Liver (tissue), 3 donors: ENCODE measurements around the gene LDAH.

Experiments used
- EGR1 ChIP-seq, 2 donors: IDR thresholded peaks; 2 replicates each; pipeline ENCODE4 v1.6.1; 2016 to 2018; ENCODE audit warnings: antibody characterized with exemption in 2 of 2, low read depth in 2 of 2
- FOXA1 ChIP-seq: IDR thresholded peaks from 2 replicates; pipeline ENCODE4 v1.6.1; 2016; ENCODE audit warnings: antibody characterized with exemption
- GABPA ChIP-seq, 2 donors: IDR thresholded peaks in 1 of 2; conservative IDR thresholded peaks in 1 of 2; 2 replicates each; pipeline ENCODE4 v1.6.1; 2016; ENCODE audit warnings: antibody characterized with exemption in 2 of 2, mild to moderate bottlenecking in 1 of 2, moderate library complexity in 1 of 2
- HNF4A ChIP-seq, 2 donors: conservative IDR thresholded peaks; 2 replicates each; pipeline ENCODE4 v1.6.1; 2016; ENCODE audit warnings: antibody characterized with exemption in 2 of 2, mild to moderate bottlenecking in 2 of 2
- YY1 ChIP-seq: IDR thresholded peaks from 2 replicates; pipeline ENCODE4 v1.6.1; 2016; ENCODE audit warnings: antibody characterized with exemption, mild to moderate bottlenecking
- TF ChIP-seq, protein P1 (sequence below): fragments of 150-350 bp; IDR thresholded peaks from 2 replicates; pipeline ENCODE4 v1.5.1; 2017; ENCODE audit warnings: improper control_type of control experiment, low read depth, low read length; ENCODE audit not compliant: missing input control
- TF ChIP-seq, protein P2 (sequence below): IDR thresholded peaks from 2 replicates; pipeline ENCODE4 v1.6.1; 2016; ENCODE audit warnings: antibody characterized with exemption, mild to moderate bottlenecking
- TF ChIP-seq, protein P3 (sequence below): IDR thresholded peaks from 2 replicates; pipeline ENCODE4 v1.6.1; 2016; ENCODE audit warnings: antibody characterized with exemption
- TF ChIP-seq, protein P4 (sequence below): IDR thresholded peaks from 2 replicates; pipeline ENCODE4 v1.6.1; 2016; ENCODE audit warnings: antibody characterized with exemption
- donor health status: healthy.
- donor health status: healthy.

DNA sequence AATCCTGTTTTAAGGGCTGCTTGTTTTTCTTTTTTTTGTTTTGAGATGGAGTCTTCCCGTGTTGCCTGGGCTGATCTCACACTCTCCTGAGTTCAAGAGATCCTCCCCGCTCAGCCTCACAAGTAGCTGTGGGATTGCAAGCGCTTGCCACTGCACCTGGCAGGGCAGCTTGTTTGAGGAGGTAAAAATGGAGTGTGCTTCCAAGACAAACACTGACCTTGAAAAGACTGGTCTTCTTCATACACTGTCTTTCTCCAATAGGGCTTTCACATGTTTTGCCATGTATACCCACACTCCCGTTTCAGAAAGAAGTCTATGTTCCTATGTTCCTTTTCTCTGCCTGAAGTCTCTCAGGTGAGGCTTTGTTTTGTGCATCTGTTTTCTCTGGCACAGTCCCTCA, 32.6 kb upstream of the LDAH start:
- TF ChIP-seq, protein P1, sequence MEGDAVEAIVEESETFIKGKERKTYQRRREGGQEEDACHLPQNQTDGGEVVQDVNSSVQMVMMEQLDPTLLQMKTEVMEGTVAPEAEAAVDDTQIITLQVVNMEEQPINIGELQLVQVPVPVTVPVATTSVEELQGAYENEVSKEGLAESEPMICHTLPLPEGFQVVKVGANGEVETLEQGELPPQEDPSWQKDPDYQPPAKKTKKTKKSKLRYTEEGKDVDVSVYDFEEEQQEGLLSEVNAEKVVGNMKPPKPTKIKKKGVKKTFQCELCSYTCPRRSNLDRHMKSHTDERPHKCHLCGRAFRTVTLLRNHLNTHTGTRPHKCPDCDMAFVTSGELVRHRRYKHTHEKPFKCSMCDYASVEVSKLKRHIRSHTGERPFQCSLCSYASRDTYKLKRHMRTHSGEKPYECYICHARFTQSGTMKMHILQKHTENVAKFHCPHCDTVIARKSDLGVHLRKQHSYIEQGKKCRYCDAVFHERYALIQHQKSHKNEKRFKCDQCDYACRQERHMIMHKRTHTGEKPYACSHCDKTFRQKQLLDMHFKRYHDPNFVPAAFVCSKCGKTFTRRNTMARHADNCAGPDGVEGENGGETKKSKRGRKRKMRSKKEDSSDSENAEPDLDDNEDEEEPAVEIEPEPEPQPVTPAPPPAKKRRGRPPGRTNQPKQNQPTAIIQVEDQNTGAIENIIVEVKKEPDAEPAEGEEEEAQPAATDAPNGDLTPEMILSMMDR = no peak
- TF ChIP-seq FOXA1 = no peak
- TF ChIP-seq, protein P2, sequence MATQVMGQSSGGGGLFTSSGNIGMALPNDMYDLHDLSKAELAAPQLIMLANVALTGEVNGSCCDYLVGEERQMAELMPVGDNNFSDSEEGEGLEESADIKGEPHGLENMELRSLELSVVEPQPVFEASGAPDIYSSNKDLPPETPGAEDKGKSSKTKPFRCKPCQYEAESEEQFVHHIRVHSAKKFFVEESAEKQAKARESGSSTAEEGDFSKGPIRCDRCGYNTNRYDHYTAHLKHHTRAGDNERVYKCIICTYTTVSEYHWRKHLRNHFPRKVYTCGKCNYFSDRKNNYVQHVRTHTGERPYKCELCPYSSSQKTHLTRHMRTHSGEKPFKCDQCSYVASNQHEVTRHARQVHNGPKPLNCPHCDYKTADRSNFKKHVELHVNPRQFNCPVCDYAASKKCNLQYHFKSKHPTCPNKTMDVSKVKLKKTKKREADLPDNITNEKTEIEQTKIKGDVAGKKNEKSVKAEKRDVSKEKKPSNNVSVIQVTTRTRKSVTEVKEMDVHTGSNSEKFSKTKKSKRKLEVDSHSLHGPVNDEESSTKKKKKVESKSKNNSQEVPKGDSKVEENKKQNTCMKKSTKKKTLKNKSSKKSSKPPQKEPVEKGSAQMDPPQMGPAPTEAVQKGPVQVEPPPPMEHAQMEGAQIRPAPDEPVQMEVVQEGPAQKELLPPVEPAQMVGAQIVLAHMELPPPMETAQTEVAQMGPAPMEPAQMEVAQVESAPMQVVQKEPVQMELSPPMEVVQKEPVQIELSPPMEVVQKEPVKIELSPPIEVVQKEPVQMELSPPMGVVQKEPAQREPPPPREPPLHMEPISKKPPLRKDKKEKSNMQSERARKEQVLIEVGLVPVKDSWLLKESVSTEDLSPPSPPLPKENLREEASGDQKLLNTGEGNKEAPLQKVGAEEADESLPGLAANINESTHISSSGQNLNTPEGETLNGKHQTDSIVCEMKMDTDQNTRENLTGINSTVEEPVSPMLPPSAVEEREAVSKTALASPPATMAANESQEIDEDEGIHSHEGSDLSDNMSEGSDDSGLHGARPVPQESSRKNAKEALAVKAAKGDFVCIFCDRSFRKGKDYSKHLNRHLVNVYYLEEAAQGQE = no peak
- no peak for TF ChIP-seq YY1
- TF ChIP-seq EGR1 (IDR thresholded peaks at IDR 0.05; ENCODE audit: low read depth in 2 of 2) = no peak
- TF ChIP-seq, protein P3, sequence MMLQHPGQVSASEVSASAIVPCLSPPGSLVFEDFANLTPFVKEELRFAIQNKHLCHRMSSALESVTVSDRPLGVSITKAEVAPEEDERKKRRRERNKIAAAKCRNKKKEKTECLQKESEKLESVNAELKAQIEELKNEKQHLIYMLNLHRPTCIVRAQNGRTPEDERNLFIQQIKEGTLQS = no peak
- TF ChIP-seq HNF4A (conservative IDR thresholded peaks at IDR 0.05) = no peak
- TF ChIP-seq, protein P4, sequence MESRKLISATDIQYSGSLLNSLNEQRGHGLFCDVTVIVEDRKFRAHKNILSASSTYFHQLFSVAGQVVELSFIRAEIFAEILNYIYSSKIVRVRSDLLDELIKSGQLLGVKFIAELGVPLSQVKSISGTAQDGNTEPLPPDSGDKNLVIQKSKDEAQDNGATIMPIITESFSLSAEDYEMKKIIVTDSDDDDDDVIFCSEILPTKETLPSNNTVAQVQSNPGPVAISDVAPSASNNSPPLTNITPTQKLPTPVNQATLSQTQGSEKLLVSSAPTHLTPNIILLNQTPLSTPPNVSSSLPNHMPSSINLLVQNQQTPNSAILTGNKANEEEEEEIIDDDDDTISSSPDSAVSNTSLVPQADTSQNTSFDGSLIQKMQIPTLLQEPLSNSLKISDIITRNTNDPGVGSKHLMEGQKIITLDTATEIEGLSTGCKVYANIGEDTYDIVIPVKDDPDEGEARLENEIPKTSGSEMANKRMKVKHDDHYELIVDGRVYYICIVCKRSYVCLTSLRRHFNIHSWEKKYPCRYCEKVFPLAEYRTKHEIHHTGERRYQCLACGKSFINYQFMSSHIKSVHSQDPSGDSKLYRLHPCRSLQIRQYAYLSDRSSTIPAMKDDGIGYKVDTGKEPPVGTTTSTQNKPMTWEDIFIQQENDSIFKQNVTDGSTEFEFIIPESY = no peak
- no peak for TF ChIP-seq GABPA (IDR thresholded peaks at IDR 0.05 in 1 of 2, conservative IDR thresholded peaks at IDR 0.05 in 1 of 2)
